GM18867 (cell line): Measurements from ENCODE around the gene ADK.
A peak's percentile ranks its signal among the peaks of the same experiment; 100 is the strongest.

Experiments used
- ATAC-seq: cut with Tn5 transposase; IDR thresholded peaks from one replicate; pipeline ENCODE4 v1.9.1; 2021; ENCODE audit warnings: mild to moderate bottlenecking, moderate library complexity; ENCODE audit not compliant: unreplicated experiment

ADK gene

GRCh38 chr10:74586088-74586585 lies 435.1 kb downstream of the ADK start:
- no peak for ATAC-seq

DNA sequence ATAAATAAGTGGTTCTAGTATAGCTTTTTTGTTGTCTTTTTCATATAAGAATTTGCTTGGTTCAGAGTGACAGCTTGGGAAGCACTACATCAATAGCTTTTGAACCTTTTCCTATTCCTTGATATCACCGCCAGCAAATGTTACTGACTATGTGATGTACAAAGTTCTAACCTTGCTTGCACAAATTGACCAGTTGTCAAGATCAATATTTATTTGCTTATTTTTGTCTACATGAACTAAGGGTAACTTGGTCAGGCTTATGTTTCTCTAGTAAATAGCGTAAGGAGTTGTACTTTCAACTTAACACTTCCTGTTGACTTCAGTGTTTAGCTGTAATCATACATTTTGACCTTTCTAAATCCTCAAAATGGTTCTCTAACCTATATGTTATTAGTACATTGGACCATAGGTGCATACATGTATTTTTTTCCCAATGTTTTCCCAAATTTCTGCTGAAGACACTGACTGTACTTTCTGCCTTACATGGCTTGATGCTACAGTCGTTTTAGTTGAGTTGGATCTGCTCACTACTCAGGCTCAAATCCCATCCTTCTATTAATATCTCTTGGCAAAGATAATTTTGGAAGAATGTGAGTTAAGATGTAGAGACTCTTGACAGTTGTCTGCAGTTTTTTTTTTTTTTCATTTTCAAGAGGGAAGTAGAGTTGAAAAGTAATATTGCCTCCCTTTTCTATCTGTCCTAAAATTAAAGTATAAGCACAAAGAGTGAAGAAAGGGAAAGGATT lies 436.3 kb downstream of the ADK start:
- no peak for ATAC-seq

- no peak for ATAC-seq
Observed at GRCh38 chr10:74589226-74589673, 438.2 kb downstream of the ADK start.

DNA sequence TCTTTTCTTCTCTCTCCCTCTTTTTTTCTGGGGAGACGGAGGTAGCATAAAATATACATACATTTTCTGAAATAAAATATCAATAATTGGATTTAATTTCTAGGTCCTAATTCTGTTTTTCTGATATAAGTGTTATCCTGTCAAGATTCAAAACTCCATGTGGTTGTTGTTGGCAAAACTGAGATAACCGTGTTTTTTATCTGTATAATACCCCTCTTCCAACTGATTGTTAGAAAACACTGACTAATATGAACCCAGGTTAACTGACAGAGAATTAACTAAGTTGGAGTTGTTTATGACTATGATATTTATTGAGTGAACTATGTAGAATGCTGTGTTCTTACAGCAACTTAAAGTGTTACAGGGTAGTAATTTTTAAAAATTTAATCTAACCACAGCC lies 438.8 kb downstream of the ADK start:
- ATAC-seq = no peak

- no peak for ATAC-seq
Observed at GRCh38 chr10:74593470-74593869, 442.4 kb downstream of the ADK start.

DNA sequence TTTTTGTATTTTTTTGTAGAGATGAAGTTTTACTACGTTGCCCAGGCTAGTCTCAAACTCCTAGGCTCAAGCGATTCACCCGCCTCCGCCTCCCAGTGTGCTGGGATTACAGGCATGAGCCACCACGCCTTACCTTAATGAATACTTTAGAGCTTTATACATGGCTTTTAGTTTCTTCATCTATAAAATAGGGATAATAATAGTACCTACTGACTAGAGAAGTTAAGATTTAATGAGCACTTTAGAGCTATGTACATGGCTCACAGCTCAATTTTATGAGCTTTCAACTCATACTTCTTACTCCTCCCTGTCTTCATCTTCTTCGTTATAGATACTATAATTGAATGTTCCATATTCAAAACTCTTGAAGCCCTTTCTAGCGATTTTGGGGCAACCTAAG lies 445.7 kb downstream of the ADK start:
- no peak for ATAC-seq

- peak; percentile 71 for ATAC-seq
Observed at GRCh38 chr10:74598891-74599566, 448.0 kb downstream of the ADK start.

- ATAC-seq = no peak
Observed at GRCh38 chr10:74599672-74600071, 448.7 kb downstream of the ADK start.

- no peak for ATAC-seq
Observed at GRCh38 chr10:74600170-74600569, 449.1 kb downstream of the ADK start.

GRCh38 chr10:74602576-74602975 lies 451.6 kb downstream of the ADK start:
- ATAC-seq = no peak

DNA sequence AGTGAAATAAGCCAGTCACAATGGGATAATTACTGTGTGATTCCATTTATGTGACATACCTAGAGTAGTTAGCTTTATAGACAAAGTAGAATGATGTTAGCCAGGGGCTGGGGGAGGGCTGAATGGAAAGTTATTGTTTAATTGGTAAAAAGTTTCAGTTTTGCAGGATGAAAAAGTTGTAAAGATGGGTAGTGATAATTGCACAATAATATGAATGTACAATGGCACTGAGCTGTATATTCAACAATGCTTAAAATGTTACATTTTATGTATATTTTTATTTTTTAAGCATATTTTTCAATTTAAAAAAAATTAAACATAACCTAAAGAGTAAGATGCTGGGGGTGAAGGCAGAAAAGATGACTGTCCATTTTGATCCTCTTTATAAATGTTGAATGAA lies 459.3 kb downstream of the ADK start:
- no peak for ATAC-seq

GRCh38 chr10:74612195-74612594 lies 461.2 kb downstream of the ADK start:
- ATAC-seq = no peak

DNA sequence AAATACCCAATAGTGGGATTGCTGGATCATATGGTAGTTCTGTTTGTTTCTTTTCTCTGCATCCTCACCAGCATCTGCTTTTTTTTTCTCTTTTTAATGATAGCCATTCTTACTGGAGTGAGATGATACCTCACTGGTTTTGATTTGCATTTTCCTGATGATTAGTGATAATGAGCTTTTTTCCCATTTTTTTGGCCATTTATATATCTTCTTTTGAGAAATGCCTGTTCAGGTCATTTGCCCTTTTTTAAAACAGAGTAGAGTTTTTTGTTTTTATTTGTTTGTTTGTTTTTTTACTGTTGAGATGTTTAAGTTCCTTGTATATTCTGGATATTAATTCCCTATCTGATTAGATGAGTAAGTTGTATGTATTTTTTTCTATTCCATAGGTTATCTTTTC lies 469.6 kb downstream of the ADK start:
- no peak for ATAC-seq

- ATAC-seq = no peak
Observed at GRCh38 chr10:74623786-74624185, 472.8 kb downstream of the ADK start.

- ATAC-seq = peak; percentile 52
Observed at GRCh38 chr10:74624501-74624900, 473.5 kb downstream of the ADK start.

DNA sequence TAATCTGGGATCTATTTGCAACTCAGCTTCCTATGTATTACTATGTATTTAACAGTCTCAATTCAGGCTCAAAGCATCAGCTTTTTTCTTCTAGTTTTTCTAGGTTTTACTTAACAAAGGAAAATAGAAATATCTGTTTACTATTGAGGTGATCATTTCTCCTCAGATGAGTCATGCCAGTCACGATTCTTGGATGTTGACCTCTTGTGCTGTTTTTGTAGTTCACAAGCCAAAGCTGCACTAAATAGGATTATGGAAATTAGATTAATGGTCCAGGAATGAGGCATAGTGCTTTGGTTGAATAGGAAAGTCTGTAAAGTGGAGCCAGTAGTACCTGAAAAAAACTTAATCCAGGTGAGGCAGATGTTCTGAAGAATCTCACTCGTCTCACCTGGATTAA lies 477.1 kb downstream of the ADK start:
- ATAC-seq = no peak

DNA sequence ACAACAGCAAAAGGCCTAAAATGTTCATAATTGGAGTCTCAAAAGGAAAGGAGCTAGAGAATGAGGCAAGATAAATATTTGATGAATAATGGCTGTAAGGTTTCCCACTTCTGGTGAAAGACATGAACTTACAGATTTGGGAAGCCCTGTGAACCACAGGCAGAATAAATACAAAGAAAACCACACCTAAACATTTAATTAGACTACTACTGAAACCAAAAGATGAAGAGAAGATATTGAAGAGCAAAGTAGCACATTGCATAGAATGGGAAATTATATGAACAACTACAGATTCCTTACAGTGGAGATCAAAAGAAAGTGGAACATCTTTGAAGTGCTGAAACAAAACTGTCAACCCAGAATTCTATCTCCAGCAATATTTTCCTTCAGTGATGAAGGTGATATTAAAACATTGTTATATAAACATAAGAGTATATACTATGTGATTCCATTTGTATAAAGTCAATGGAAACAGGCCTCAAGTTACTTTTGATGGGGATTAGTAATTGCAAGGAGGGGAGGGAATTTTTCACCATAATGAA lies 484.0 kb downstream of the ADK start:
- ATAC-seq = no peak

- ATAC-seq = no peak
Observed at GRCh38 chr10:74635655-74636054, 484.6 kb downstream of the ADK start.

DNA sequence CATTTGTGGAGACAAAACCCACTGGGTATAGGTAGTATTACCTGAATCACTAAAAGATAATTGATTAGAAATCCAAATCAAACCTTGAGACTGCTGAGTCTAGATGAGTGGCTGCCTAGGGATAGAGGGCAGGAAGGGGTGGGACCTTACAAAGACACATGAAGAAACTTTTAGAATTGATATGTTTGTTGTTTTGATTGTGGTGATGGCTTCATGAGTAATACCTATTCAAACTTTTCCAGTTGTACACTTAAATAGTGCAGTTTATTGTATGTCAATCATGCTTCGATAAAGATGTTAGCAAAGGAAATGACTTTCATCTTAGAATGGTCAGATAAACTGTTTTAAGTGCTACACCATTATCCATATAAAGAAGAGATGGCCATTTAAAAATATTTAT lies 486.7 kb downstream of the ADK start:
- ATAC-seq = no peak

GRCh38 chr10:74640134-74640921 lies 489.3 kb downstream of the ADK start:
- no peak for ATAC-seq

DNA sequence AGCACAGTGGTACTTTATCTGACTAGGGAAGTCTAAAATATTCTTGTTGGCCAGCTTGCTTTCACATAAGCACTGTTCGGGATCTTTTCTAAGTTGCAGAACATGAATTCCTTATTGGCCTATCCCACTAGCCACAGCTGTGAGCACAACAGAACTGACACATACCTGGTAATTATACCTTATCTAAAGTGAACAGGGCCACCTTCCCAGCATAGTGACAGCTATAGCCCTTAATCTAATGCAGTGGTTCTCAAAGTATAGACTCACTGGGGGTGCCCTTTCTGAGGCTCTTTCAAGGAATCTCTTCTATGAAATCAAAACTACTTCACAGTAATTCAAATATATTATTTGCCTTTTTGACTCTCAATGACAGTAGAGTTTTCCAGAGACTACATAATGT lies 490.6 kb downstream of the ADK start:
- ATAC-seq = no peak
